Measurements from ENCODE around the gene SEMA5A. TPM values are rescaled to one million over a fixed set of nuclear protein-coding genes. Genes with fewer than 3 reads are reported as not detected.

SEMA5A gene
- total RNA-seq, 1 experiment from 2014 or later: 9.3 TPM

DNA sequence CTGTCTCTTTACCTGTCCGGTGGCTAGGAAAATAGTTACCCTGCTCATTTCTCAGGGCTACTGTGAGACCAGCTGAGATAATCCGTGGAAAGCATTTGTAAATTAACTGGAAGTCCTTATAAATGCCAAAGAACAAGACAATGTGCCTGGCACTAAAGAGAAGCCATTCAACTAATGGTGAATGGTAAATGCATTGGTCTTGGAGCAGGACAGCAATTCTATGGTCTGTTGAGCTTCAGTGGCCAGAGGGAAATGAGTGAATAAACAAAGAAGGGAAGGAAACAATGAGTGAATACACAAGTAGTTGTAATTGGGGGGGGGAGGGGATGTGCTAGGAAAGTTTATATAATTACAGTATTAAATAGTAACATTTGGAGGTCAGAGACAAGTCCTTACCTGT, 353.6 kb downstream of the SEMA5A start:
- no peaks in the 10 kb centered on the region for H3K36me3 Mint-ChIP-seq
- H3K4me3 Mint-ChIP-seq: no peak overlapping the region
- ChIA-PET CTCF (interaction anchor here (1.2 kb wide), 1 partner anchor 1265 kb away, joined by 3 read pairs; no protein-coding TSS in a partner anchor), POLR2A (no interaction called here)
- ATAC-seq (no peak), DNase-seq (ENCODE audit: low spot score) (no peak)
- H3K4me1 Mint-ChIP-seq: peaks cover 6% of the 10 kb centered on the region
- H3K9me3 Mint-ChIP-seq: peaks cover 4% of the 10 kb centered on the region
- TF ChIP-seq MAX (CRISPR knock-in tag; IDR thresholded peaks at IDR 0.05) (no peak), ZBTB21 (CRISPR knock-in tag; IDR thresholded peaks at IDR 0.05; ENCODE audit: borderline replicate concordance) (no peak), CREB1 (CRISPR knock-in tag; IDR thresholded peaks at IDR 0.05) (no peak), IRF2 (CRISPR knock-in tag; IDR thresholded peaks at IDR 0.05; ENCODE audit: borderline replicate concordance, low read depth) (no peak), CREM (CRISPR knock-in tag; IDR thresholded peaks at IDR 0.05) (no peak), SMAD4 (CRISPR knock-in tag; IDR thresholded peaks at IDR 0.05) (no peak), ZNF263 (CRISPR knock-in tag; IDR thresholded peaks at IDR 0.05; ENCODE audit: low read depth) (no peak), NFATC4 (CRISPR knock-in tag; IDR thresholded peaks at IDR 0.05) (no peak)
- H3K27ac Mint-ChIP-seq: no peak overlapping the region
- no peaks in the 10 kb centered on the region for H3K27me3 Mint-ChIP-seq (ENCODE audit: low read depth)

DNA sequence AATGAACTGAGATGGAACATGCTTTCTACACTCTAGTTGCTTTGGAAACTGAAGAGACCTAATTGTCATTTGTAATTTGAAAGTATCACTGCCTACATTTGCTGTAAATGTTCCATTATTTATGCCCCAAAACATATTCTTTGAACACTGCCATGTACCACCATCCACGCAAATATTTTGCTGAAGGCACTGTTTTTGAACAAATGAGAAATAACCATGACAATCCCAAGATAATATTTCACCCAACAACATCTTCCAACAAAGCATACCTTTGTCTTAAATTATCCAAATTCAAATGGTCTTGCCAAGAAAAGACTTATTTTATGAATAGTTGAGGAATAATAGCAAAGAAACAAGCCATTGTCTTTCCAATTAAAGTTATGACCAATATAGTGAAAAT, 356.2 kb downstream of the SEMA5A start:
- ChIA-PET POLR2A (no interaction called here), CTCF (no interaction called here)
- Mint-ChIP-seq H3K27ac (no peak overlapping the region), H3K4me1 (peaks cover 3% of the 10 kb centered on the region), H3K36me3 (no peaks in the 10 kb centered on the region), H3K4me3 (no peak overlapping the region), H3K9me3 (peaks cover 4% of the 10 kb centered on the region), H3K27me3 (ENCODE audit: low read depth) (no peaks in the 10 kb centered on the region)
- ATAC-seq (no peak), DNase-seq (ENCODE audit: low spot score) (no peak)
- TF ChIP-seq ZMAT4 (CRISPR knock-in tag; IDR thresholded peaks at IDR 0.05): no peak
- TF ChIP-seq ZNF416 (CRISPR knock-in tag; IDR thresholded peaks at IDR 0.05): no peak
- no peak for TF ChIP-seq TCF7 (CRISPR knock-in tag; IDR thresholded peaks at IDR 0.05; ENCODE audit: low read depth)
- TF ChIP-seq ZNF263 (CRISPR knock-in tag; IDR thresholded peaks at IDR 0.05; ENCODE audit: low read depth): no peak
- no peak for TF ChIP-seq NR2C2 (CRISPR knock-in tag; IDR thresholded peaks at IDR 0.05)
- TF ChIP-seq, protein P1, sequence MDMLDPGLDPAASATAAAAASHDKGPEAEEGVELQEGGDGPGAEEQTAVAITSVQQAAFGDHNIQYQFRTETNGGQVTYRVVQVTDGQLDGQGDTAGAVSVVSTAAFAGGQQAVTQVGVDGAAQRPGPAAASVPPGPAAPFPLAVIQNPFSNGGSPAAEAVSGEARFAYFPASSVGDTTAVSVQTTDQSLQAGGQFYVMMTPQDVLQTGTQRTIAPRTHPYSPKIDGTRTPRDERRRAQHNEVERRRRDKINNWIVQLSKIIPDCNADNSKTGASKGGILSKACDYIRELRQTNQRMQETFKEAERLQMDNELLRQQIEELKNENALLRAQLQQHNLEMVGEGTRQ (CRISPR knock-in tag; IDR thresholded peaks at IDR 0.05): no peak
- TF ChIP-seq, protein P2, sequence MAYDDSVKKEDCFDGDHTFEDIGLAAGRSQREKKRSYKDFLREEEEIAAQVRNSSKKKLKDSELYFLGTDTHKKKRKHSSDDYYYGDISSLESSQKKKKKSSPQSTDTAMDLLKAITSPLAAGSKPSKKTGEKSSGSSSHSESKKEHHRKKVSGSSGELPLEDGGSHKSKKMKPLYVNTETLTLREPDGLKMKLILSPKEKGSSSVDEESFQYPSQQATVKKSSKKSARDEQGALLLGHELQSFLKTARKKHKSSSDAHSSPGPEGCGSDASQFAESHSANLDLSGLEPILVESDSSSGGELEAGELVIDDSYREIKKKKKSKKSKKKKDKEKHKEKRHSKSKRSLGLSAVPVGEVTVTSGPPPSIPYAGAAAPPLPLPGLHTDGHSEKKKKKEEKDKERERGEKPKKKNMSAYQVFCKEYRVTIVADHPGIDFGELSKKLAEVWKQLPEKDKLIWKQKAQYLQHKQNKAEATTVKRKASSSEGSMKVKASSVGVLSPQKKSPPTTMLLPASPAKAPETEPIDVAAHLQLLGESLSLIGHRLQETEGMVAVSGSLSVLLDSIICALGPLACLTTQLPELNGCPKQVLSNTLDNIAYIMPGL (CRISPR knock-in tag; IDR thresholded peaks at IDR 0.05): no peak
- TF ChIP-seq, protein P3, sequence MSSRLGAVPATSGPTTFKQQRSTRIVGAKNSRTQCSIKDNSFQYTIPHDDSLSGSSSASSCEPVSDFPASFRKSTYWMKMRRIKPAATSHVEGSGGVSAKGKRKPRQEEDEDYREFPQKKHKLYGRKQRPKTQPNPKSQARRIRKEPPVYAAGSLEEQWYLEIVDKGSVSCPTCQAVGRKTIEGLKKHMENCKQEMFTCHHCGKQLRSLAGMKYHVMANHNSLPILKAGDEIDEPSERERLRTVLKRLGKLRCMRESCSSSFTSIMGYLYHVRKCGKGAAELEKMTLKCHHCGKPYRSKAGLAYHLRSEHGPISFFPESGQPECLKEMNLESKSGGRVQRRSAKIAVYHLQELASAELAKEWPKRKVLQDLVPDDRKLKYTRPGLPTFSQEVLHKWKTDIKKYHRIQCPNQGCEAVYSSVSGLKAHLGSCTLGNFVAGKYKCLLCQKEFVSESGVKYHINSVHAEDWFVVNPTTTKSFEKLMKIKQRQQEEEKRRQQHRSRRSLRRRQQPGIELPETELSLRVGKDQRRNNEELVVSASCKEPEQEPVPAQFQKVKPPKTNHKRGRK (CRISPR knock-in tag; IDR thresholded peaks at IDR 0.05; ENCODE audit: borderline replicate concordance): no peak
- TF ChIP-seq ZBTB21 (CRISPR knock-in tag; IDR thresholded peaks at IDR 0.05; ENCODE audit: borderline replicate concordance): no peak

- peak overlapping the region; percentile 39; the same call in 1 of the 2 replicates for H3K27ac Mint-ChIP-seq
- TF ChIP-seq, protein P4, sequence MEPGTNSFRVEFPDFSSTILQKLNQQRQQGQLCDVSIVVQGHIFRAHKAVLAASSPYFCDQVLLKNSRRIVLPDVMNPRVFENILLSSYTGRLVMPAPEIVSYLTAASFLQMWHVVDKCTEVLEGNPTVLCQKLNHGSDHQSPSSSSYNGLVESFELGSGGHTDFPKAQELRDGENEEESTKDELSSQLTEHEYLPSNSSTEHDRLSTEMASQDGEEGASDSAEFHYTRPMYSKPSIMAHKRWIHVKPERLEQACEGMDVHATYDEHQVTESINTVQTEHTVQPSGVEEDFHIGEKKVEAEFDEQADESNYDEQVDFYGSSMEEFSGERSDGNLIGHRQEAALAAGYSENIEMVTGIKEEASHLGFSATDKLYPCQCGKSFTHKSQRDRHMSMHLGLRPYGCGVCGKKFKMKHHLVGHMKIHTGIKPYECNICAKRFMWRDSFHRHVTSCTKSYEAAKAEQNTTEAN (CRISPR knock-in tag; IDR thresholded peaks at IDR 0.05): no peak
- TF ChIP-seq MXD4 (CRISPR knock-in tag; IDR thresholded peaks at IDR 0.05; ENCODE audit: borderline replicate concordance): no peak
- TF ChIP-seq ZNF121 (CRISPR knock-in tag; IDR thresholded peaks at IDR 0.05): no peak
- H3K27me3 Mint-ChIP-seq (ENCODE audit: low read depth): no peaks in the 10 kb centered on the region
- no peak; the same call in 1 of the 2 replicates for ATAC-seq
- H3K4me1 Mint-ChIP-seq: peaks cover 3% of the 10 kb centered on the region
- H3K4me3 Mint-ChIP-seq: no peak overlapping the region
- ChIA-PET POLR2A (no interaction called here), CTCF (no interaction called here)
- DNase-seq (ENCODE audit: low spot score): no peak
- H3K9me3 Mint-ChIP-seq: peaks cover 4% of the 10 kb centered on the region
- no peaks in the 10 kb centered on the region for H3K36me3 Mint-ChIP-seq
Measured at GRCh38 chr5:9188956-9189355, 356.9 kb downstream of the SEMA5A start.

Measured in WTC11 (cell line).